NCI-H510A (cell line): ENCODE results near the gene RAD1.

Experiments used
- DNase-seq: peaks from one replicate; lab custom pipeline; 2025; lab: John Stamatoyannopoulos, UW

RAD1 gene

DNA sequence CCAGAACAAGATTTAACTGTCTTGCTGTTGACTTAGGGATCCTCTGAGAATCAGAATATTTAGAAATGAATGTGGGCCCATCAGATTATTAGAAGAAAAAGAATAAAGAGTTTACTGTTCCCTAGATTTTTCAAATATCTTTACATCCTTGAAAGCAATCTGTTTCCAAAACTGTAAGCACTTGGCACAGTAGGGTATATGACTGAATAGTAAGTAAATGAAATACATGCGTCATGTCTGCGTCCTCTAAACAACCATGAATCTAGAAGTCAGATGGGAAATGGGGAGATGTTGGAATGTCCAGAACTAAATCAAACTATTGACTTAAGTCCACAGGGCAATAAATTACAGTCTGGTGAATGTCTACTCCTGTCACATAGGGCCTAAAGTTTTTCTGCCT, 50.2 kb downstream of the RAD1 start:
- DNase-seq: no peak

DNA sequence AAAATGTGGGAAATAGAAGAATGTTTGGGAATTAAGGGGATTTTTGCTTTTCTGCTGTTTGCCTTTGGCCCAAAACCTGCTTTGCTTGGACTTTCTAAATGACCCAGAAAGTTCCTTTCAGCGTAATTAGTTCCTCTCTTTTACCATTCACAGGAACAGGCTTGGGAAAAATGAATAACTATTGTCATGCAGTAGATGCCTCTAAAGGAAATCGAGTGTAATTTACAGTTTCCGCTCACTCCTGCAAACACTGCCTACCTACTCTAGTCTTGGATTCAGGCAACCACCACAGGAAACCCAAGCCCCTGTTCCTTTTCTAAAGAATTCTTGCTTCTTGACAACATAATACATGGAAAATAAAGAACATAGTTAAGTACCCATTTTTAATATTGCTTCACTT, 51.4 kb downstream of the RAD1 start:
- DNase-seq: no peak

DNA sequence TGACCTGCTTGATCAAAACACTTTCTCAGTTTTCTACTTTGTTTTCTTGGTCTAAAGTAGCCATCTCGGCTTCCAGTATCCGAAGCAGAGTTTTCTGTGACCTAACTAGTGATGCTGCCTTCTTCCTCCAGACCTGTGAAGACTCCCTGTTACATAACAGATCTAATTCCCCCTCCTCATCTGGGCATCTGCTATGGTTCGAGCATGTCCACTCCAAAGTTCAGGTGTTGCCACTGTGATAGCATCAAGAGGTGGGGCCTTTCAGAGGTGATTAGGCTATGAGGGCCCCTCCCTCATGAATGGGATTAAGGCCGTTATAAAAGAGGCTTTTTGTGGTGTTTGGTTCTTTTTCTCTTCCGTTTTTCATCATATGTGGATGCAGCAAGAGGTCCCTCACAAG, 56.1 kb downstream of the RAD1 start:
- no peak for DNase-seq

DNA sequence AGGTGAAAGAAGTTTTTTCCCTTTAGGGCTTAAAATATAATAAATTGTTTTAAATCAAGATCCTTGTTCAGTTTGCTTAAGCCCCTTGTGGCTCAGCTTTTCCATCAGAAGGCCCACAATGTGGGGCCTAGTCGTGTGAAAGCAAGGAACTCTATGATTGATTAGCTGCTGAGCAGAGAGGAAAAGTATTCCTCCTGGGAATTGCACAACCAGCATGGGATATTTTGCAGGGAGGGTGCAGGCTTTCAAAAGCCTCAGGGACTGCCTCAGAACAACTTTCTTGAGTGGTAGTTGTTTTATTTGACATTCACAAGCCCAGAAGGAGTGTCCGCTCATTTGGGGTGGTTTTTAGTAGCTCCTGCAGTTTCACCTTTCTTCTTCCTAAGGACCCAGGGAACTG, 56.5 kb downstream of the RAD1 start:
- no peak for DNase-seq

DNA sequence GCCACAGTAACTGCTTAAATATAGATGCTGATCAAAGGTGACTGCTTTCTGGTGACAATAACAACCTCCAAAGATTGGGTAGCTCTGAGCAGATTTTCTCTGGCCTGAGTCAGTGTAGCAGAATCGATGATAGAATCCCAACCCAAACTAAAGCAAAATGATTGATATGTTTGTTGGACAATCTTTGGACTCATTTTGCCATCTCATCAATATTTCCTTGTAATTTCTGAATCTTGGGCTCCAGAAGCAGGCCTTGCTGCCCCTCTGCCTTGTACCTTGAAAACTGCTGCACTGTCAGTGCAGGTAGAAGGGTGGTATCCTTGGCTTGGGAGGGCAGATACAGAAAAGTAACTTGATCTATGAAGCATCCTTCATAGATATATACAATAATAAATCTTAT, 57.4 kb downstream of the RAD1 start:
- no peak for DNase-seq

DNA sequence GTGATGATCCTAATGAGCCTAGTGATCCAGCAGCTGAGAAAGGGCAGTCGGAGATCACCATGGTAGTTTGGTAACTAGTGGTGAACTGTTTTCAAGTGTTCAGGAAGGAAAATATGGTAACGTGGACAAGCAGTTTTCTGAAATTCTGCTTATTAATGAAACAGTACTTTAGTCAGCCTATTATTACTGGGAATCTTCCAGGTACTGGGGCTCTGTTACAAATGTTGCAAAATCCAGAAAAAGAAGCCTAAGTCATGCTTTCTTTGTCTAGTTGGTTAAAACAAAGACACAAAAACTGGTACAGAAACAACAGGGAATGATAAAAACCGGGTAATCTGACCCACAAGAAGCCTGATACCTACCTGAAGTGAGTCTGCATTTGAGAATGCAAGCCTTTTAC, 58.1 kb downstream of the RAD1 start:
- no peak for DNase-seq
